HG02588 (cell line): ENCODE data around the gene TTC14.

Experiments used
- ATAC-seq: cut with Tn5 transposase; IDR thresholded peaks from one replicate; pipeline ENCODE4 v1.9.1; 2021; ENCODE audit warnings: mild to moderate bottlenecking, moderate library complexity; ENCODE audit not compliant: unreplicated experiment

The TTC14 gene

GRCh38 chr3:180626844-180627243 is 24.9 kb downstream of the TTC14 start:
- peak; percentile 96 for ATAC-seq

DNA sequence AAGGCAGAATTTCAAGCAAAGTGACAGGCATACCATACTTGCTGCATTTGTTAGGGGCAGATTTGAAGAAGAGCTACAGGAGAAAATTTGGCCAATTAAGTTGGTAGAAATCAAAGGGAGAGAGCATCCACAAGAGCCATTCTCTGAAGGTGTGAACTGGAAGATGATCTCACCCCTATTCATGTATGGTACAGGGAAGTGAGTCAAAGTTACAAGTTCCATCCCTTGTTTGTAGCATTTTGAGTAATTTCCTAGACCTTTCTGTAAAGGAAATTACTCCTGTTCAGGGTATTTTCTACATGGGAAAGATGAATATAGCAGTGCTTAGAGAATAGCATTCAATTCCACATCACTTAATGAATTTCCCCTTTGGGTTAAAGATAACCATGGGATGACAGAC is 28.4 kb downstream of the TTC14 start:
- ATAC-seq: no peak

GRCh38 chr3:180631317-180631716 is 29.4 kb downstream of the TTC14 start:
- no peak for ATAC-seq

DNA sequence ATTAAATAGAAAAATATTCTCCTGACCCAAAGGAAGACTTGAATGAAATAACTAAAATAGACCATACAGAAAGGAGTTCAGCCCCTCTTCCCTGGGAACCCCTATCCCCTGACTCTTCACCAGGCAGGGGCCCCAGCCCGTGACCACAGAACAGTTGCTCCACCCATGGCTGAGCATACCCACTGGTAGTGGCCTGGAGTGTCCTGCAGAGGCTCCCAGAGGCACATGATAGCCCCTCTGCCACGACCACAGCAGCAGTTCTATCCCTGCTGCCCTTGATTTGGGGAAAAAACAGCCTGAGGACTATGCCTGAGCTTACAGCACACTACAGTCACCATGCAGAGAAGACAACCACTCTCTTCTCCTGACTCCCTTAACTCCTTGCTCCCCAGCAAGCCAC is 31.8 kb downstream of the TTC14 start:
- ATAC-seq: no peak

DNA sequence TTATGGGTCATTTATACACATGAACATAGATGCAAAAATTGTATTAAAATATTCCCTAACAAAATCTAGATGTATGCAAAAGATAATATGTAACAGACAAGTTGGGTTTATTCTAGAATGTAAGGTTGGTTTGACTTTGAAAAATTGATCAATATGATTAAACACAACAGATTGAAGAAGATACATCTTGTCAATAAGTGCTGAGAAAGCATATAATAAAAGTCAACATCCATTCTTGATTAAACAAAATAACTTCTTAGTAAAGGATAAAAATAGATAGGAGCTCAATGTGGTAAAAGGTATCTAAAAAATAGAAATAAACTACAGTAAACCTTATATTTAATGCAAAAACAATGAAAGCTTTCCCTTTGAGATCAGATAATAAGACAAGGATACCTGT is 39.0 kb downstream of the TTC14 start:
- ATAC-seq: no peak

DNA sequence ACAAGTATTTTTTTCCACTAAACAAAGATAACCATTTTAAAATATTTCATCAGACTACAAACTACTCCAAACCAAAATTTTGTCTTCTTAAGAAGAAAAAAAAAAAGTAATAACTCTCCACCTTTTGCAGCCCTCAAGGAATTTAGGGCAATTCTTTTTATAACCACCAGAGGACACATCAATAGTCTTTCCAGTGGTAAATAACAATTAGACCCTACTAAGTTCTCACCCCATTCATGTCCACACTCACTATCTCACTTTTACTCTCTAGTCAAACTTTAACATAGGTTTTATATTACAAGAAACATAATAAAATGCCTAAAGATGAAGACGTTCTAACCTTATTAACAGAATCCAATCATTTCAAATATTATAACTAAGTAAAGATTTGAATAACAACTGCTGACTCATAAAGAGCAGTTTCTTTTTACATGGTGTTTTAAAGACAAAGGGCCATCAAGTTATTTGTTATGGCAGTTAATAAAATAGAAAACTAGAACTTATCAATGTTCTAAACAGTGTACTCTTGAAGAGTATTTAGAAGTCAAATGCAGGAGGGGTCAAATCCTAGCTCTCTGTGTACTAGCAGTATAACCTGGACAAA is 44.3 kb downstream of the TTC14 start:
- ATAC-seq: peak; percentile 67

DNA sequence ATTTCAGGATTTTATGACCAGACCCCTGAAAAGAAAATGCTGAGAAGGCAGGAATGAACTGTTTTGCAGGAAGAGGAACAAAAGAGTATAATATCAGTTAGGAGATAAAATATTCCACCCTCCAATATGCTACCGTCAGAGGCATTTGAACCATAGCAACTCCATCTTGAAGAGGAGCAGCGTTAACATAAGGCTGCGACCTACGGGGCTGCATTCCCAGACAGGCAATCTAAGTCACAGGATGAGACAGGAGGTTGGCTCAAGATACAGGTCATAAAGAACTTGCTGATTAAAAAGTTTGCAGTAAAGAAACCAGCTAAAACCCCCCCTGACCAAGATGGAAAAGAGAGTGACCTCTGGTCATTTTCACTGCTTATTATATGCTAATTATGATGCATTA is 54.4 kb downstream of the TTC14 start:
- ATAC-seq: no peak

GRCh38 chr3:180657094-180657493 is 55.1 kb downstream of the TTC14 start:
- ATAC-seq: no peak
